HG02943 (cell line): ENCODE data around the gene PFDN5.
"Not testable (repeated sequence)": the region's sequence is repeated elsewhere in the genome, so short reads cannot be mapped to it uniquely, and the experiment has no call there.

Experiments
- ATAC-seq: cut with Tn5 transposase; IDR thresholded peaks from one replicate; pipeline ENCODE4 v1.9.1; 2021; ENCODE audit warnings: mild to moderate bottlenecking, low read depth, moderate library complexity; ENCODE audit not compliant: unreplicated experiment

Gene PFDN5

GRCh38 chr12:53279888-53280498 is 15.3 kb upstream of the PFDN5 start:
- ATAC-seq = no peak

DNA sequence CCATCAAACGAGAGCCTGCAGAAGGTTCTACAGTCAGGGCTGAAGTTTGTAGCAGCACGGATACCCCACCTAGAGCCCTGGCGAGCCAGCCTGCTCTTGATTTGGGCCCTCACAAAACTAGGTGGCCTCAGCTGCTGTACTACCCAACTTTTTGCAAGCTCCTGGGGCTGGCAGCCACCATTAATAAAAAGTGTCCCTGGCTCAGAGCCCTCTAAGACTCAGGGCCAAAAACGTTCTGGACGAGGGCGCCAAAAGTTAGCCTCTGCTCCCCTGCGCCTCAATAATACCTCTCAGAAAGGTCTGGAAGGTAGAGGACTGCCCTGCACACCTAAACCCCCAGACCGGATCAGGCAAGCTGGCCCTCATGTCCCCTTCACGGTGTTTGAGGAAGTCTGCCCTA is 8.9 kb upstream of the PFDN5 start:
- ATAC-seq = no peak

GRCh38 chr12:53287741-53288216 is 7.6 kb upstream of the PFDN5 start:
- ATAC-seq = no peak

DNA sequence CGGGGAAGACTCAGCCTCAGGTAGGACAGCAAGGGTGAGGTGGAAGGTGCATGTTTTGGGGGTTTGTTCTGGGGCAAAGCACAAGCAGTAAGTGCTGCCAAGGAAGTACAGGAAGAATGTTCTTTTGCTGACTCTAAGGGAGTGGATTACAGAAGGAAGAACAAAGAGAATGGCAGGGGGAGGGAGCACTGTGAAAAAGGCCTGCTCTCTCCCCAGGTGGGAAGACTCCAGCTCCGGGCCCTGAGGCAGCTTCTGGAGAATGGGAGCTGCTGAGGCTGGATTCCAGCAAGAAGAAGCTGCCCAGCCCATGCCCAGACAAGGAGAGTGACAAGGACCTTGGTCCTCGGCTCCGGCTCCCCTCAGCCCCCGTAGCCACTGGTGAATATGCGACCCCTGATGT is 7.0 kb upstream of the PFDN5 start:
- ATAC-seq = no peak

DNA sequence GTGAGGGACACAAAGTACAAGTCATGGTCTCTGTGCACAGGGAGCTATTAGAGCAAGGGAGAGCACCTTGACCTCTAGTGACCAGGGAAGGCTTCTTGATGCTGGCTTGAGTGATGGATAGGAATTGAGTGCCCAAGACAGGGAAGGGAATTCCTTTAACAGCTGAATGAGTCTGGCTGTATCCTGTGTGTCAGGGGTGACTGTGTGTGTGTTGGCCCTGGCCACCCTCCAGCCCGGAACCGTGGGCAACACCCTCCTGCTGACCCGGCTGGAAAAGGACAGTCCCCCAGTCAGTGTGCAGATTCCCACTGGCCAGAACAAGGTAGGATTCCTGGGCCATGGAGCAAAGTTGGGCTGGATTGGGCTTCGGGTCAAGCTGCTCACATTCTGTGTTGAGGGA is 5.5 kb upstream of the PFDN5 start:
- no peak for ATAC-seq

- no peak for ATAC-seq
Measured at GRCh38 chr12:53290661-53291060, 4.7 kb upstream of the PFDN5 start.

DNA sequence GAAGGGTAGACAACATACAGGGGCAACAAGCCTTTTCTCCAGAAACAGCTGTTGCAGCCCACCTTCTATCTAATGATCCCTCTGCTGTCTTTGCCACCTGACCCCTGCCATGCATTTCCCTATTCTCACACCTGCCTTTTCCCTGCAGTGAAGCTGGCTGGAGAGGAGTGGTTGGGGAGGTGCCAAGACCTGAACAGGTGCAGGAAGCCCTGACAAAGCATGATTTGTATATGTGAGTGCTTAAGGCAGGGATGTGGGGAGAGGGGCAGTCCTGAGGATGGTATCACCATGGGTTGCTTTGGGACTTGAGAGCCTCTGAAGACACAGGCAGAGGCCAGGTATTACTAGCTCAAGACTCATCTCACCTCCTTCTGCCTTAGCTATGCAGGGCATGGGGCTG is 2.9 kb upstream of the PFDN5 start:
- ATAC-seq = no peak

GRCh38 chr12:53295891-53296219 is 513 bp downstream of the PFDN5 start:
- no peak for ATAC-seq

- ATAC-seq = not testable (repeated sequence)
Measured at GRCh38 chr12:53297106-53297505, 1.8 kb downstream of the PFDN5 start.

DNA sequence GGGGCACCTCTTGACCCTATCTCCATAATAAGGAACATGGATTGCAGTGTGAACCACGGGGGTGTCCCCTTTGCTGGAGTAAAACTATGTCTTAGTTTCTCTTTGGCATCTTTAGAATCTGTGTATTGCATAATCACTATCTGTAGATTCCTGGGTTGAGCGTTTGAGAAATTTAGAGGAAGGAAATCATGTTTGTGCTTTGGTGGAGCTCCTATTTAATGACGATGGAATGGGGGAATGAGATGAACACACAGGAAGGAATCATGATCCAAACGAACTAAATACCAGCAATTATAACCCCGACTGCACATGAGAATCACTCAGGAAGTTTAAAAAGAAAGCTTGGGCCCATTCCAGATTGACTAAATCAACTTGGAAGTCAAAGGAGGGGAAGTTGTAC is 2.8 kb downstream of the PFDN5 start:
- no peak for ATAC-seq

DNA sequence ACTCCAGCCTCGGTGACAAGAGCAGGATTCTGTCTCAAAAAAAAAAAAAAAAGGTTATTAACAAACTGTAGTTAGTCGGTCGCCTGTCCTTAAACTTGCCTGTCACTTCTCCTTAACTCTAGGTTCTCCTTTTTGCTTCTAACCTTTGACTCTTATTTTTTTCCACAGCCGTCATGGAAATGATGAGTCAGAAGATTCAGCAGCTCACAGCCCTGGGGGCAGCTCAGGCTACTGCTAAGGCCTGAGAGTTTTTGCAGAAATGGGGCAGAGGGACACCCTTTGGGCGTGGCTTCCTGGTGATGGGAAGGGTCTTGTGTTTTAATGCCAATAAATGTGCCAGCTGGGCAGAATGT is 3.7 kb downstream of the PFDN5 start:
- ATAC-seq = no peak

DNA sequence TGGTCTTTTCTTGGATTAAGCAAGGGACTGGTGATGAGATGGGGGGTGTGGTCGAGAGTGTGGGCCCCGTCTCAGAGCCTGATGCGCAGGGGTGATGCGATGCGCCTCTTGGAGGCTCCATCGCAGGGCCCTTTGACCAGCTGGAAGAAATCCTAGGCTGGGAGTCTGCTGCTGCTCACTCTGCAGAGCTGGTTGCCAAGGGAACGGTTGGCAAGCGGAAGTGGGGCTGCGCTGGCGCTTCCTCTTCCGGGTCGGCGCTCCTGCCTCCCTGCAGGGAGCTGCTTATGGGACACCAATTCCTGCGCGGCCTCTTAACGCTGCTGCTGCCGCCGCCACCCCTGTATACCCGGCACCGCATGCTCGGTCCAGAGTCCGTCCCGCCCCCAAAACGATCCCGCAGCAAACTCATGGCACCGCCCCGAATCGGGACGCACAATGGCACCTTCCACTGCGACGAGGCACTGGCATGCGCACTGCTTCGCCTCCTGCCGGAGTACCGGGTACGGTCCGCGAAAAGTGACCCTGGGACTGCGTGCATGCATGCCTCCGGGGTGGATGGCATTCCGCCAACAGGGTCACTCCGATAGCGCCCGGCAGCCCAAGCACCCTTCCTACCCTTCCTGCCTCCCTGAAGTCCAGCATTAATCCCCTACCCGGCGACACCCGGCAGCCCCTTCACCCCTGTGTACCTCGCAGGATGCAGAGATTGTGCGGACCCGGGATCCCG is 4.3 kb downstream of the PFDN5 start, which contains the start of gene MYG1:
Gene MYG1, plus strand, starts transcription at position 242 of the 727 bp plus-strand sequence. Its CDS starts 43 bp downstream, at position 285.
- ATAC-seq = no peak

GRCh38 chr12:53300187-53300586 is 4.8 kb downstream of the PFDN5 start:
- no peak for ATAC-seq

DNA sequence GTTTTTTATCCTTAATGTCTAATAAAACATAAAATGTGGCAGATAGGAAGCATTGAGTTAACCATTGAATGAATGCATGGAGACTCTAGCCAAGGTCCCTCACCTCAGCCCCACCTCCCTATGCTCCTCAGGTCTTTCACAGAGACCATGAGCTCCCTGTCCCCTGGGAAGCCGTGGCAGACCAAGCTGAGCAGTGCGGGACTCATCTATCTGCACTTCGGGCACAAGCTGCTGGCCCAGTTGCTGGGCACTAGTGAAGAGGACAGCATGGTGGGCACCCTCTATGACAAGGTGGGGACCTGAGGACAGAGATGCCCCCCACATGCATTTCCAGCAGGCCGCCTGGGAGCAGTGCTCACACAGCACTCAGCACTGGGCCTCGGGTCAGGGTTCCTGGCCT is 7.6 kb downstream of the PFDN5 start:
- no peak for ATAC-seq

GRCh38 chr12:53306826-53307225 is 11.5 kb downstream of the PFDN5 start:
- no peak for ATAC-seq

DNA sequence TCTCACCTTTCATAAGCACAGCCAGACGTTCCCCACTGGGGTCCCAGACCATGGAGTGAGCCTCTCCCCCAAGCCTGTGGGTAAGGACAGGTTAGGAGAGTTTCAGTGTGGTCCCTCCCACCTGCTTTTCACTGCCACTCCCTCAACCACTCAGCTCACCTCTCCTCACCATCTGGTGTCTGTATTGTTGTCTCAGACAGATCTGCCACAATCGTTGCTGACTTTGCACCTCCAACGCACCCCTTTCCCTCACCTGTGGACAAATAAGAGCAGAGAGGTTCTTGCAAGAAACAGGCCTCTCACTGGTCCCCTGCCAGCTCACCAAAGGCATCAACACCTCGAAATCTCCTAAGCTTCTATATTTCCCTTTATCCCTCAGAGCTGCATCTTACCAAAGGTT is 12.9 kb downstream of the PFDN5 start:
- no peak for ATAC-seq

DNA sequence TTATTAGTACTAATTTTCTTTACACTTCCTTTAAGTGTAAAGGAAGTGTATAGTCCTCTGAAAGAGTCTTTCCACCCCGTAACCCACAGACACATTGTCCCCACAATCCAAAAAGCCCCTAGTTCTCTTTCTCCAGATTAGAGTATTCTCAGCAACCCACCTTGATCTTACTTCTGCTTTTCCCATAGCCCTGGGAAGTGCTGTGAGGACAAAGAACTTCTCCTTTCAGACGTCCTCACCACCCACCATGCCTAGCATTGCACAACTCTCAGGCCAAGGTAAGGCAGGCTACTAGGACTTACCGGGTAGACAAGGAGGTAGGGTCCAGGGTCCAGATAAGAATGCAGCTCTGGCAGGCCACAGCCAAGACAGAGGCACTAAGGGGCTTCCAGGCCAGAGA is 18.7 kb downstream of the PFDN5 start:
- ATAC-seq = no peak

DNA sequence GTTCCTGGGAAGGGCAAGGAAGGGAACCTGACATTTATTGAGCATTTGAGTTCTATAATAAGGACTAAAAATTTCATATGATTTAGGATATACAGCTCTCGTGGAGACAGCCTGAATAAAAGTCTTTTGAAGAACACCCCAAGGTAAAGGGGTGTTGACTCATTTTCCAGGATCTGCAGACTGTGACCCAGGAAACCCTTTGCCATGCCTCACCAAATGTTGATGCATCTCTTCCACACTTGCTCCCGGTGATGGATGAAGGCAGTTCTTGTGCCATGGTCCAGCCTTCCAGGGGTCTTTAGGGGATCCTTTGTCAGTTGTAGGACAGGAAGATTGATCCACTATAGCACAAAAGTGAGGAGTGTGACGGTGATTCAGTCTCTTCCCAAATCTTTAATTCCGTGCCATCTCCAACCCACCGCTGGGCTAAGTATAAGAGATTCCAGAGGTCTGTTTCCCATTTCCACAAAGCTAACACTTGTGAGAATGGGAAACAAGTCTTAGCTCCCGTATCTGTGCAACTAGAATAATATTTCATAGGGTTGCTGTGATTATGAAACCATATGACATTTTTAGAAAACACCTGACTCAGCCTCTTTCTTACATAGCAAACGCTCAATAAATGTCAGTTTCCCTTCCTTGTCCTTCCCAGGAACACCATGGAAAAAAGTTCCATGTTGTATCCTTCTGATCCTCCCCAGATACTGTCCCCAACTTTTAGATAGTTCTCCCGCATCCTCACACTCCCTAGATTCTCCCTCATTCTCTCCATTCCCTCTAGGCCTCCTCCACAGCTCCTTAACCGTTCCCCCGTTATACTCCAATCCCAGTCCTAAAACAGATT is 25.2 kb downstream of the PFDN5 start:
- no peak for ATAC-seq

DNA sequence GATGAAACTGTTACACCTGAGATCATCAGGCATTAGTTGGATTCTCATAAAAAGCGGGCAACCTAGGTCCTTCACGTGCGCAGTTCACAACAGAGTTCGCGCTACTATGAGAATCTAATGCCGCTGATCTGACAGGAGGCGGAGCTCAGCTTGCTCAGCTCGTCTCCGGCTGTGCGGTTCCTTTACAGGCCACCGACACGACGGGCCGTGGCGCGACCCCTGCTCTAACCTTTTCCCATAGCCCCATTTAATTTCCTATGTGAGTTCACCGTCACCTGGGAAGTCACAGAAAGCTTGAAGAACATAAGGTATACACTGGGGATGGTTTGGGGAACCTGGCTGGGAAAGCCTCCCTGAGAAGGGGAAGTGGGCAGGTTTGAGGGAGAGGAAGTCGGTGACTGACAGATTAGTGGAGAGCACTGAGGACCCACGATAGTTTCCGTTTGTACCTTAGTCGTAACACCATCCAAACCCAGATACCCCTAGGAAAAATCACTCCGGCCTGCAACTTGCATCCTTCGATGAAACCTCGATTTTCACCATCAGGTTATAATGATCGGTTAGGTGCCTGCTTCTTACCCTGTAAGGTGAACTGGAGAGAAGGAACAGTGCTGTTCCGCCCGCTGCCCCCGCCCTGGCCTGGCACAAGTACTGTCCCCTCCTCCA is 28.9 kb downstream of the PFDN5 start:
- ATAC-seq = peak; percentile 29

- ATAC-seq = peak; percentile 43
Measured at GRCh38 chr12:53324779-53325510, 29.6 kb downstream of the PFDN5 start.
